Measurements from ENCODE around the gene UBE2QL1. TPM values are rescaled to one million over a fixed set of nuclear protein-coding genes. Genes with fewer than 3 reads are reported as not detected.

Gene UBE2QL1
- polyA plus RNA-seq, 1 of the 3 experiments (the other 2 are of a cell fraction) = 0.28 TPM

DNA sequence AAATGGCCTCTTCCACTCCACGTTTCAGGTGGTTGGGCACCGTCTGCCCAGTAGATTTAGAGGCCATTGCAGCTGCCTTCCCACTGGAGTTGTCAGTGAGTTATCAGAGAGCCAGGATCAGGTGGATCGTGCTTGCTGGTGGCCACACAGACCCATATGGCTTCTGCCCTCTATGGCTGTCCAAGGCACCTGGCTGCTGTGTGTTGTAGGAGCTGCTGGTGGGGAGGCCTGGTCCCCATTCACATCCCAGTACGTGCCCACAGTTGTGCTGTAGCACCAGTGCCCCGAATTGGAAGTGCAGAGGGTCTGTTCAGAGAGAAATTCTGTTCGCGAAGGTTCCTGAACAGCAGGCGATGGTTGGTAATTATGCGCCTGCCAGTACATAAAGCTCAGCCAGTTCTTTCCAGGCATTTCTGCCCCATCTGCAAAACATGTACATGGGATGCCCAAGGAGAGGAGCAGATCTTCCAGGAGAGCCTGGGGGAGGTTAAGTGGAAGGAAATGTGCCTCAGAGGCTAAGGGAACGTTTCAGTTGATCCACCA lies 41.1 kb downstream of the UBE2QL1 start:
- POLR2A ChIA-PET = no interaction called here
- no peak overlapping the region; a peak in 1 of 4 replicates for H3K27ac ChIP-seq (ENCODE audit: low read depth in 2 of 2, low read length in 1 of 2)
- no peaks in the 10 kb centered on the region for H3F3A ChIP-seq (replicated peaks; ENCODE audit: insufficient read depth)
- no peak overlapping the region for H3K4me3 ChIP-seq (ENCODE audit: low read depth in 2 of 2, low read length in 1 of 2)
- TF ChIP-seq, protein P1, sequence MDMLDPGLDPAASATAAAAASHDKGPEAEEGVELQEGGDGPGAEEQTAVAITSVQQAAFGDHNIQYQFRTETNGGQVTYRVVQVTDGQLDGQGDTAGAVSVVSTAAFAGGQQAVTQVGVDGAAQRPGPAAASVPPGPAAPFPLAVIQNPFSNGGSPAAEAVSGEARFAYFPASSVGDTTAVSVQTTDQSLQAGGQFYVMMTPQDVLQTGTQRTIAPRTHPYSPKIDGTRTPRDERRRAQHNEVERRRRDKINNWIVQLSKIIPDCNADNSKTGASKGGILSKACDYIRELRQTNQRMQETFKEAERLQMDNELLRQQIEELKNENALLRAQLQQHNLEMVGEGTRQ (IDR thresholded peaks at IDR 0.05; ENCODE audit: borderline replicate concordance, low read depth, low read length) = no peak
- no peak overlapping the region for H3K4me2 ChIP-seq
- H3K9ac ChIP-seq = no peak overlapping the region
- H3K36me3 ChIP-seq (replicated peaks in 1 of 2; ENCODE audit: control insufficient read depth in 1 of 2, insufficient read depth in 2 of 2, low read length in 1 of 2) = peaks cover 0 to 11% of the 10 kb centered on the region in 2 experiments
- no peaks in the 10 kb centered on the region for H3K9me2 ChIP-seq
- H3K4me1 ChIP-seq (ENCODE audit: control insufficient read depth in 1 of 2, insufficient read depth in 2 of 2, low read depth in 1 of 2, low read length in 1 of 2) = peaks cover 0 to 50% of the 10 kb centered on the region in 2 experiments; a peak in 2 of 4 replicates
- no peaks in the 10 kb centered on the region for H3K9me3 ChIP-seq
- no peaks in the 10 kb centered on the region for H4K20me1 ChIP-seq (ENCODE audit: insufficient read depth)
- WGBS (ENCODE audit: low lambda C conversion rate) = 46% methylated on average over 9 of the region's 10 CpGs
- no peak overlapping the region for H2AFZ ChIP-seq (ENCODE audit: low read depth)
- H3K27me3 ChIP-seq (ENCODE audit: insufficient read depth) = no peaks in the 10 kb centered on the region
- CTCF ChIA-PET = interaction anchor here (0.6 kb wide), 1 partner anchor 287 kb away, joined by 3 read pairs; no protein-coding TSS in a partner anchor
- H3K79me2 ChIP-seq (ENCODE audit: insufficient read depth) = no peaks in the 10 kb centered on the region
- DNase-seq = no peak

- Histone ChIP-seq H3K79me2 (ENCODE audit: insufficient read depth) (no peaks in the 10 kb centered on the region), H3K9me2 (no peaks in the 10 kb centered on the region), H3K4me1 (ENCODE audit: control insufficient read depth in 1 of 2, insufficient read depth in 2 of 2, low read depth in 1 of 2, low read length in 1 of 2) (peaks cover 0 to 50% of the 10 kb centered on the region in 2 experiments; a peak in 2 of 4 replicates), H3K36me3 (replicated peaks in 1 of 2; ENCODE audit: control insufficient read depth in 1 of 2, insufficient read depth in 2 of 2, low read length in 1 of 2) (peaks cover 0 to 11% of the 10 kb centered on the region in 2 experiments), H3K4me2 (no peak overlapping the region), H3K4me3 (ENCODE audit: low read depth in 2 of 2, low read length in 1 of 2) (no peak overlapping the region), H2AFZ (ENCODE audit: low read depth) (no peak overlapping the region), H3K27me3 (ENCODE audit: insufficient read depth) (no peaks in the 10 kb centered on the region), H3K9ac (no peak overlapping the region), H3K27ac (ENCODE audit: low read depth in 2 of 2, low read length in 1 of 2) (no peak overlapping the region), H4K20me1 (ENCODE audit: insufficient read depth) (no peaks in the 10 kb centered on the region), H3K9me3 (no peaks in the 10 kb centered on the region), H3F3A (replicated peaks; ENCODE audit: insufficient read depth) (no peaks in the 10 kb centered on the region)
- DNase-seq = no peak
- WGBS (ENCODE audit: low lambda C conversion rate) = 31% methylated on average over 7 of the region's 9 CpGs
- TF ChIP-seq REST (IDR thresholded peaks at IDR 0.05; ENCODE audit: low read depth, low read length) = no peak
- no peak for TF ChIP-seq SMC3 (IDR thresholded peaks at IDR 0.05; ENCODE audit: low read depth, low read length)
- TF ChIP-seq, protein P2, sequence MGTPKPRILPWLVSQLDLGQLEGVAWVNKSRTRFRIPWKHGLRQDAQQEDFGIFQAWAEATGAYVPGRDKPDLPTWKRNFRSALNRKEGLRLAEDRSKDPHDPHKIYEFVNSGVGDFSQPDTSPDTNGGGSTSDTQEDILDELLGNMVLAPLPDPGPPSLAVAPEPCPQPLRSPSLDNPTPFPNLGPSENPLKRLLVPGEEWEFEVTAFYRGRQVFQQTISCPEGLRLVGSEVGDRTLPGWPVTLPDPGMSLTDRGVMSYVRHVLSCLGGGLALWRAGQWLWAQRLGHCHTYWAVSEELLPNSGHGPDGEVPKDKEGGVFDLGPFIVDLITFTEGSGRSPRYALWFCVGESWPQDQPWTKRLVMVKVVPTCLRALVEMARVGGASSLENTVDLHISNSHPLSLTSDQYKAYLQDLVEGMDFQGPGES (IDR thresholded peaks at IDR 0.05; ENCODE audit: low read depth, low read length) = no peak
- TF ChIP-seq, protein P1 (IDR thresholded peaks at IDR 0.05; ENCODE audit: borderline replicate concordance, low read depth, low read length) = no peak
- ChIA-PET CTCF (interaction anchor here (0.6 kb wide), 1 partner anchor 288 kb away, joined by 3 read pairs; no protein-coding TSS in a partner anchor), POLR2A (no interaction called here)
These were observed 41.6 kb downstream of the UBE2QL1 start for GRCh38 chr5:6490246-6490645.

Measured in SK-N-SH (cell line).